Bone marrow (tissue), 2 donors: Measurements from ENCODE around the gene DCP1A.
"Not testable (repeated sequence)": the region's sequence is repeated elsewhere in the genome, so short reads cannot be mapped to it uniquely, and the experiment has no call there.

Experiments
- DNase-seq, 2 donors: peaks; one replicate each; lab custom pipeline; 2025; lab: John Stamatoyannopoulos, UW

DCP1A gene

GRCh38 chr3:53347261-53348064 is at the start of gene DCP1A:
TSS of gene DCP1A (minus strand) at chr3:53347543. CDS start at chr3:53347517, 26 bp downstream.
- DNase-seq: peak; percentile 83 to 91

- DNase-seq: no peak
These were observed 37.4 kb upstream of the DCP1A start for GRCh38 chr3:53384465-53385423.

- no peak for DNase-seq
These were observed 34.8 kb upstream of the DCP1A start for GRCh38 chr3:53382106-53382505.

- no peak for DNase-seq
These were observed 33.0 kb upstream of the DCP1A start for GRCh38 chr3:53380306-53380705.

GRCh38 chr3:53379898-53380297 is 32.6 kb upstream of the DCP1A start:
- DNase-seq: no peak

- no peak for DNase-seq
These were observed 30.5 kb upstream of the DCP1A start for GRCh38 chr3:53377794-53378193.

- no peak for DNase-seq
These were observed 29.3 kb upstream of the DCP1A start for GRCh38 chr3:53376679-53377078.

- DNase-seq: peak; percentile 18 to 24
These were observed 27.7 kb upstream of the DCP1A start for GRCh38 chr3:53375019-53375418.

GRCh38 chr3:53370719-53371118 is 23.4 kb upstream of the DCP1A start:
- DNase-seq: not testable (repeated sequence)

GRCh38 chr3:53361852-53362251 is 14.5 kb upstream of the DCP1A start:
- DNase-seq: no peak

GRCh38 chr3:53357458-53357857 is 10.1 kb upstream of the DCP1A start:
- DNase-seq: no peak

- peak in 1 of 2 donors; percentile 14 for DNase-seq
These were observed 7.7 kb upstream of the DCP1A start for GRCh38 chr3:53354945-53355498.

GRCh38 chr3:53353202-53353601 is 5.9 kb upstream of the DCP1A start:
- DNase-seq: no peak

- DNase-seq: peak in 1 of 2 donors; percentile 90
These were observed 3.3 kb upstream of the DCP1A start for GRCh38 chr3:53350652-53351051.

GRCh38 chr3:53348118-53348517 is 775 bp upstream of the DCP1A start:
- not testable (repeated sequence) for DNase-seq

- DNase-seq: no peak
These were observed 452 bp downstream of the DCP1A start for GRCh38 chr3:53346922-53347260.

GRCh38 chr3:53346514-53346913 is 829 bp downstream of the DCP1A start:
- DNase-seq: no peak

GRCh38 chr3:53342353-53342752 is 5.0 kb downstream of the DCP1A start:
- DNase-seq: no peak

- no peak for DNase-seq
These were observed 10.0 kb downstream of the DCP1A start for GRCh38 chr3:53337167-53337940.

GRCh38 chr3:53334742-53335141 is 12.6 kb downstream of the DCP1A start:
- no peak for DNase-seq

- no peak for DNase-seq
These were observed 15.5 kb downstream of the DCP1A start for GRCh38 chr3:53331871-53332270.

- DNase-seq: no peak
These were observed 17.4 kb downstream of the DCP1A start for GRCh38 chr3:53329897-53330296.
